ENCODE data around the gene WFIKKN1.

Gene WFIKKN1

DNA sequence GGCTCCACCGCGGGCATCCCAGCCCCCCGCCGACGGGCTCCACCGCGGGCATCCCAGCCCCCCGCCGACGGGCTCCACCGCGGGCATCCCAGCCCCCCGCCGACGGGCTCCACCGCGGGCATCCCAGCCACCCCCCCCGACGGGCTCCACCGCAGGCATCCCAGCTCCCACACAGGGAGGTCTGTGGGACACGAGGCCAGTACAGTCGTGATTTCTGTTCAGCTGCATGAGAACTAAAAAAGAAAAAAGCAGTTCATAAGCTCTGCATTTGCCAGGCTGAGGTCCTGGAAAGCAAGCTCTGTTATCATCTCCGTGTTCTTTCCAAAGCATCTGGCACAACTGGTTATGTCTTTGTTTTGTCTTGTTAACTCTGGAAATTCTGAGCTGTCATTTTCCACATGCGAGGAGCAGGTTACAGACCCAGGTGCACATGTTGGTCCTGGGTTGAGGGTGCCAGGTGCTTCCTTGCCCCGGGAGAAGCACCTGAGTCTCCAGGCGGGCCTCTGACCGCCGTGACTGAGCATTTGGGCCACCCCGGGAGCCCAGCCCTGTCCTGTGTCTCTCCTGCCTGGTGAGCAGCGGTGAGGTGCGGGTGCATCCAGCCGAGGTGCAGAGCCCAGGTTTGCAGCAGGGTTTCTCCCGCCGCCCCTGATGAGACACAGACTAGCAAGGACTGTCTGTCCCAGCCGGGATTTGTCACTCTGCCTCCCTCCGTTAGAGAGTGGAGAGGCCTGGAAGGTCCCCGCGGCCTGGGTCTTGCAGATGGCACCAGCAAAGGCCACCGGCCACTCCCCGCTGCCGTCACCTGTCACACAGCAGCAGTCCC is 9.9 kb upstream of the WFIKKN1 start:
- TF ChIP-seq EZH2phosphoT487 (IDR thresholded peaks at IDR 0.05; ENCODE audit: low read depth), result no peak
- TF ChIP-seq, protein P1, sequence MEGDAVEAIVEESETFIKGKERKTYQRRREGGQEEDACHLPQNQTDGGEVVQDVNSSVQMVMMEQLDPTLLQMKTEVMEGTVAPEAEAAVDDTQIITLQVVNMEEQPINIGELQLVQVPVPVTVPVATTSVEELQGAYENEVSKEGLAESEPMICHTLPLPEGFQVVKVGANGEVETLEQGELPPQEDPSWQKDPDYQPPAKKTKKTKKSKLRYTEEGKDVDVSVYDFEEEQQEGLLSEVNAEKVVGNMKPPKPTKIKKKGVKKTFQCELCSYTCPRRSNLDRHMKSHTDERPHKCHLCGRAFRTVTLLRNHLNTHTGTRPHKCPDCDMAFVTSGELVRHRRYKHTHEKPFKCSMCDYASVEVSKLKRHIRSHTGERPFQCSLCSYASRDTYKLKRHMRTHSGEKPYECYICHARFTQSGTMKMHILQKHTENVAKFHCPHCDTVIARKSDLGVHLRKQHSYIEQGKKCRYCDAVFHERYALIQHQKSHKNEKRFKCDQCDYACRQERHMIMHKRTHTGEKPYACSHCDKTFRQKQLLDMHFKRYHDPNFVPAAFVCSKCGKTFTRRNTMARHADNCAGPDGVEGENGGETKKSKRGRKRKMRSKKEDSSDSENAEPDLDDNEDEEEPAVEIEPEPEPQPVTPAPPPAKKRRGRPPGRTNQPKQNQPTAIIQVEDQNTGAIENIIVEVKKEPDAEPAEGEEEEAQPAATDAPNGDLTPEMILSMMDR (IDR thresholded peaks at IDR 0.05; ENCODE audit: low read depth, low read length), result no peak
- Histone ChIP-seq H3K4me3 (ENCODE audit: low read length) (no peak overlapping the region), H3K79me2 (ENCODE audit: low read length) (no peaks in the 10 kb centered on the region), H3K4me1 (ENCODE audit: low read length) (no peaks in the 10 kb centered on the region), H3K27me3 (ENCODE audit: low read depth, low read length) (no peaks in the 10 kb centered on the region), H3K9ac (ENCODE audit: low read length) (no peak overlapping the region), H2AFZ (ENCODE audit: low read depth, low read length) (no peak overlapping the region), H3K9me3 (ENCODE audit: insufficient read depth, low read length) (no peaks in the 10 kb centered on the region), H3K4me2 (ENCODE audit: low read length) (no peak overlapping the region), H3K27ac (ENCODE audit: low read length) (no peak overlapping the region), H3K36me3 (replicated peaks; ENCODE audit: low read depth, low read length) (no peaks in the 10 kb centered on the region), H4K20me1 (ENCODE audit: insufficient read depth, low read length) (no peaks in the 10 kb centered on the region)

DNA sequence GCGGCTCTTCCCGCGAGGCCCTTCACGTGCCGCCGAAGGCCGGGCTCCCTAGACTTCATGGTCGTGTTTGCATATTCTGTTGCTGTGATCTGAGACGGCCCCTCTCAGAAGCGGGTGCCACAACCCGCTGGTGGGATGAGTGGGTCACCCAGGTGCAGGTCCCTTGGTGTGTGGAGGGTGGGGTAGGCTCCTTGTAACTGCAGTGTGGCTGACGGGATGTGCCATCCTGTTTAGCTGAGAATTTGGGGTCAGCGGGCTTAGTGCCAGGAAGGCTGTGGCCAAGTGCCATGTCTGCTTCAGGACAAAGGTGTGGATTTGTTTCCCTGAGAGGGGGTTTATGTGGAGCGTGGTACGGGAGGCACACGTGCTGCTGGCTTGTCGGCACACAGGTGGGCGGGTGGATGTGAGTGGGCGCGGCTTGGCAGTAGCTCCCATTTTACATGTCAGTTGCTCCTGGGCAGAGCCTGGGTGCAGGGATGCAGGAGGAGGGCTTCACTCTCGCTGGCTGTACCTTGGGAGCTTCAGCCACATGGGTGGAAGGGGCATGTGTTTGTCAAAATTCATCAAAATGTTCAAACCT is 9.2 kb upstream of the WFIKKN1 start:
- no peak overlapping the region for H3K4me3 ChIP-seq (ENCODE audit: low read length)
- no peaks in the 10 kb centered on the region for H3K9me3 ChIP-seq (ENCODE audit: insufficient read depth, low read length)
- H3K4me2 ChIP-seq (ENCODE audit: low read length), result no peak overlapping the region
- TF ChIP-seq EZH2phosphoT487 (IDR thresholded peaks at IDR 0.05; ENCODE audit: low read depth), result no peak
- TF ChIP-seq, protein P1 (IDR thresholded peaks at IDR 0.05; ENCODE audit: low read depth, low read length), result no peak
- H3K9ac ChIP-seq (ENCODE audit: low read length), result no peak overlapping the region
- H3K27me3 ChIP-seq (ENCODE audit: low read depth, low read length), result no peaks in the 10 kb centered on the region
- H3K27ac ChIP-seq (ENCODE audit: low read length), result no peak overlapping the region
- no peaks in the 10 kb centered on the region for H4K20me1 ChIP-seq (ENCODE audit: insufficient read depth, low read length)
- H3K79me2 ChIP-seq (ENCODE audit: low read length), result no peaks in the 10 kb centered on the region
- no peaks in the 10 kb centered on the region for H3K4me1 ChIP-seq (ENCODE audit: low read length)
- H3K36me3 ChIP-seq (replicated peaks; ENCODE audit: low read depth, low read length), result no peaks in the 10 kb centered on the region
- H2AFZ ChIP-seq (ENCODE audit: low read depth, low read length), result no peak overlapping the region

DNA sequence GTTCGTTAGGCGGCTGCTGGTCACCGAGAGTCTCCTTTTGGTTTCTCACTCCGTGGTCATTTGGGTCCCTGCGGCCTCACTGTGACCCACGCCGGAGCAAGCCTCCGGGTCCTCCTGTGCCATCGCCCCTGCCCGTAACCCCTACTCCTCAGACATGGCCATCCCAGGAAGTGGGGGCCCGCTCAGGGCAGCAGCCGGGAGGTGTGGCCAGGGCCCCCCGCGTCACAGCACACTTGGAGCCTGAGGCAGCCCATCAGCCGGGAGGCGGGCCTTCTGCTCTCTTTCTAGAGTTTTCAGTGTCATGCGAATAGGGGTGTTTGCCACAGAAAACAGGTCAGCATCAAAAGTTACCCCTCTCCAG is 7.9 kb upstream of the WFIKKN1 start:
- no peak overlapping the region for H3K4me2 ChIP-seq (ENCODE audit: low read length)
- no peaks in the 10 kb centered on the region for H4K20me1 ChIP-seq (ENCODE audit: insufficient read depth, low read length)
- H3K27ac ChIP-seq (ENCODE audit: low read length), result no peak overlapping the region
- H3K4me1 ChIP-seq (ENCODE audit: low read length), result no peaks in the 10 kb centered on the region
- no peak for TF ChIP-seq EZH2phosphoT487 (IDR thresholded peaks at IDR 0.05; ENCODE audit: low read depth)
- TF ChIP-seq, protein P1 (IDR thresholded peaks at IDR 0.05; ENCODE audit: low read depth, low read length), result no peak
- no peaks in the 10 kb centered on the region for H3K79me2 ChIP-seq (ENCODE audit: low read length)
- no peaks in the 10 kb centered on the region for H3K27me3 ChIP-seq (ENCODE audit: low read depth, low read length)
- no peaks in the 10 kb centered on the region for H3K36me3 ChIP-seq (replicated peaks; ENCODE audit: low read depth, low read length)
- H3K9ac ChIP-seq (ENCODE audit: low read length), result no peak overlapping the region
- H3K4me3 ChIP-seq (ENCODE audit: low read length), result no peak overlapping the region
- H2AFZ ChIP-seq (ENCODE audit: low read depth, low read length), result no peak overlapping the region
- H3K9me3 ChIP-seq (ENCODE audit: insufficient read depth, low read length), result no peaks in the 10 kb centered on the region

DNA sequence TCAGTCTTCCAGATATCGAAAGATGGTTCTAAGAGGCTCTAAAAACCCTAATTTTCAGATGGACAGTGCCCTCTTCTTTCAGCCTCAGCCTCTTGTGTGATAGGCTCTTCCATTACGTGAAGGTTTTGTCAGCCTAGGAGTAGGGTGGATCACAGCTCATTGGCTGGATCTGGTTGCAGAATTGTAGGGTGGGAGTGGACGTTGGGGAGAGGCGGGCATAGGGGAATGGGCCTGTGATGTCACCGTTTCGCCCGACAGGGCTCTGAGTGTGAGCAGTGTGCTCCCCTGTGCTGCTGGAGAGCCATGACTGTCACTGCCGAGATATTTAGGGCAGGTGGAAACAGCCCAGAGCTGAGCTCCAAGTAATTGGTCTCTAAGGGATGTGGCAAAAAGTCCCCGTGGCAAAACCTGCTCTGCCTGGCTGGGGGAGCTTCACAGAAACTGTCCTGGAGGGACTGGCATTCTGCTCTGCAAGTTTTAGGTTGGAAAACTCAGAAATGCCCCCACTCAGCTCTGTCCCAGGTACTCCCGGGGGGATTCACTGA is 6.2 kb upstream of the WFIKKN1 start:
- no peaks in the 10 kb centered on the region for H3K4me1 ChIP-seq (ENCODE audit: low read length)
- no peak overlapping the region for H2AFZ ChIP-seq (ENCODE audit: low read depth, low read length)
- H4K20me1 ChIP-seq (ENCODE audit: insufficient read depth, low read length), result no peaks in the 10 kb centered on the region

More for the DNA sequence above, 6.2 kb upstream of the WFIKKN1 start:
- H3K36me3 ChIP-seq (replicated peaks; ENCODE audit: low read depth, low read length), result no peaks in the 10 kb centered on the region
- no peaks in the 10 kb centered on the region for H3K27me3 ChIP-seq (ENCODE audit: low read depth, low read length)
- H3K9ac ChIP-seq (ENCODE audit: low read length), result no peak overlapping the region
- TF ChIP-seq EZH2phosphoT487 (IDR thresholded peaks at IDR 0.05; ENCODE audit: low read depth), result no peak
- TF ChIP-seq, protein P1 (IDR thresholded peaks at IDR 0.05; ENCODE audit: low read depth, low read length), result no peak
- H3K4me3 ChIP-seq (ENCODE audit: low read length), result no peak overlapping the region
- H3K4me2 ChIP-seq (ENCODE audit: low read length), result no peak overlapping the region
- no peaks in the 10 kb centered on the region for H3K79me2 ChIP-seq (ENCODE audit: low read length)
- H3K9me3 ChIP-seq (ENCODE audit: insufficient read depth, low read length), result no peaks in the 10 kb centered on the region
- H3K27ac ChIP-seq (ENCODE audit: low read length), result no peak overlapping the region
